ENCODE results near the gene COPRS. TPM values are rescaled to one million over a fixed set of nuclear protein-coding genes. Genes with fewer than 3 reads are reported as not detected.

The COPRS gene
- total and polyA plus RNA-seq, 2 of the 13 experiments (the other 11 are each of a cell fraction or from before 2014, with no cell fraction given) = 22.7 to 93.8 TPM

DNA sequence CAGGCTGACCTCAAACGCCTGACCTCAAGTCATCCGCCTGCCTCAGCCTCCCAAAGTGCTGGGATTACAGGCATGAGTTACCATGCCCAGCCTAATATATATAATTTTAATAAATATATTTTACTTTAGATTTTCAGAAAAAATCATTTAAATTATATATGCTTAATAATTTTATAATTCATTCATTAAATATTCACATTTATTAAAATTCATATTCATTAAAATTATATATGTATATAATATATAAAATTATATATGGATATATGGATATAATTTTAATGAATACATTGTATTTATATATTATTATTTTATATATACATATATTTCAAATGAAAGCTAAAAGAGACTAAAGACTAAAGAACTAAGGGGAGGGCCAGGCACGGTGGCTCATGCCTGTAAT is 29.4 kb downstream of the COPRS start:
- Histone ChIP-seq H3K27ac (ENCODE audit: extremely low read length, insufficient read depth, low read length) (no peak overlapping the region), H3K4me3 (replicated peaks in 1 of 3; ENCODE audit: insufficient read depth in 1 of 3, low read depth in 2 of 3, low read length in 3 of 3) (no peak overlapping the region), H4K20me1 (ENCODE audit: insufficient read depth, low read length) (no peaks in the 10 kb centered on the region), H3K4me2 (ENCODE audit: low read depth, low read length) (no peak overlapping the region), H3K79me2 (ENCODE audit: insufficient read depth, low read length) (no peaks in the 10 kb centered on the region), H3K9ac (ENCODE audit: insufficient read depth, low read depth, low read length) (no peak overlapping the region), H3K27me3 (ENCODE audit: control insufficient read depth in 1 of 2, insufficient read depth in 2 of 2, low read length in 2 of 2) (0 out of 5 replicates have a peak, but pooled peaks cover 1 to 5% of the 10 kb centered on the region in 2 experiments), H3K36me3 (replicated peaks in 1 of 2; ENCODE audit: control insufficient read depth in 1 of 2, insufficient read depth in 2 of 2, low read length in 2 of 2) (no peaks in the 10 kb centered on the region), H3K4me1 (ENCODE audit: insufficient read depth, low read length) (peaks cover 19% of the 10 kb centered on the region), H3K9me3 (ENCODE audit: low read length) (no peaks in the 10 kb centered on the region), H2AFZ (ENCODE audit: low read length) (no peak overlapping the region)
- POLR2A ChIA-PET = no interaction called here
- CTCF ChIA-PET (ENCODE audit: low intra/inter-chr PET ratio, low total read pairs) = no interaction called here
- no peak for ATAC-seq
- no peak for DNase-seq (ENCODE audit: low spot score)
- intact Hi-C loops (cut with micrococcal nuclease; ENCODE audit: unreplicated experiment) (no loop called here), in situ Hi-C loops (cut with HindIII; ENCODE audit: extremely low pct_ligation_motif_present, low pct_unique_long_range_greater_than_20kb) (no loop called here)
- no peak for FAIRE-seq
- WGBS (ENCODE audit: low lambda C conversion rate) = 50% methylated on average over 3 of the region's 3 CpGs
- no TSS peak for BruUV-seq (replicated peaks)
- TF ChIP-seq ZNF337 (CRISPR knock-in tag; IDR thresholded peaks at IDR 0.05; ENCODE audit: borderline replicate concordance, low read depth) (no peak), KLF12 (CRISPR knock-in tag; IDR thresholded peaks at IDR 0.05; ENCODE audit: borderline replicate concordance) (no peak), ZNF343 (CRISPR knock-in tag; IDR thresholded peaks at IDR 0.05) (no peak), KDM1A (CRISPR knock-in tag; IDR thresholded peaks at IDR 0.05) (no peak), ZNF275 (CRISPR knock-in tag; IDR thresholded peaks at IDR 0.05; ENCODE audit: borderline replicate concordance) (no peak), U2AF1 (optimal IDR thresholded peaks at IDR 0.05; ENCODE audit: low read depth, low read length) (no peak), STAT6 (CRISPR knock-in tag; IDR thresholded peaks at IDR 0.05; ENCODE audit: borderline replicate concordance) (no peak), ZNF607 (CRISPR knock-in tag; IDR thresholded peaks at IDR 0.05; ENCODE audit: borderline replicate concordance) (no peak), SRY (CRISPR knock-in tag; IDR thresholded peaks at IDR 0.05) (no peak), MIER2 (CRISPR knock-in tag; IDR thresholded peaks at IDR 0.05) (no peak)
- TF ChIP-seq, protein P1, sequence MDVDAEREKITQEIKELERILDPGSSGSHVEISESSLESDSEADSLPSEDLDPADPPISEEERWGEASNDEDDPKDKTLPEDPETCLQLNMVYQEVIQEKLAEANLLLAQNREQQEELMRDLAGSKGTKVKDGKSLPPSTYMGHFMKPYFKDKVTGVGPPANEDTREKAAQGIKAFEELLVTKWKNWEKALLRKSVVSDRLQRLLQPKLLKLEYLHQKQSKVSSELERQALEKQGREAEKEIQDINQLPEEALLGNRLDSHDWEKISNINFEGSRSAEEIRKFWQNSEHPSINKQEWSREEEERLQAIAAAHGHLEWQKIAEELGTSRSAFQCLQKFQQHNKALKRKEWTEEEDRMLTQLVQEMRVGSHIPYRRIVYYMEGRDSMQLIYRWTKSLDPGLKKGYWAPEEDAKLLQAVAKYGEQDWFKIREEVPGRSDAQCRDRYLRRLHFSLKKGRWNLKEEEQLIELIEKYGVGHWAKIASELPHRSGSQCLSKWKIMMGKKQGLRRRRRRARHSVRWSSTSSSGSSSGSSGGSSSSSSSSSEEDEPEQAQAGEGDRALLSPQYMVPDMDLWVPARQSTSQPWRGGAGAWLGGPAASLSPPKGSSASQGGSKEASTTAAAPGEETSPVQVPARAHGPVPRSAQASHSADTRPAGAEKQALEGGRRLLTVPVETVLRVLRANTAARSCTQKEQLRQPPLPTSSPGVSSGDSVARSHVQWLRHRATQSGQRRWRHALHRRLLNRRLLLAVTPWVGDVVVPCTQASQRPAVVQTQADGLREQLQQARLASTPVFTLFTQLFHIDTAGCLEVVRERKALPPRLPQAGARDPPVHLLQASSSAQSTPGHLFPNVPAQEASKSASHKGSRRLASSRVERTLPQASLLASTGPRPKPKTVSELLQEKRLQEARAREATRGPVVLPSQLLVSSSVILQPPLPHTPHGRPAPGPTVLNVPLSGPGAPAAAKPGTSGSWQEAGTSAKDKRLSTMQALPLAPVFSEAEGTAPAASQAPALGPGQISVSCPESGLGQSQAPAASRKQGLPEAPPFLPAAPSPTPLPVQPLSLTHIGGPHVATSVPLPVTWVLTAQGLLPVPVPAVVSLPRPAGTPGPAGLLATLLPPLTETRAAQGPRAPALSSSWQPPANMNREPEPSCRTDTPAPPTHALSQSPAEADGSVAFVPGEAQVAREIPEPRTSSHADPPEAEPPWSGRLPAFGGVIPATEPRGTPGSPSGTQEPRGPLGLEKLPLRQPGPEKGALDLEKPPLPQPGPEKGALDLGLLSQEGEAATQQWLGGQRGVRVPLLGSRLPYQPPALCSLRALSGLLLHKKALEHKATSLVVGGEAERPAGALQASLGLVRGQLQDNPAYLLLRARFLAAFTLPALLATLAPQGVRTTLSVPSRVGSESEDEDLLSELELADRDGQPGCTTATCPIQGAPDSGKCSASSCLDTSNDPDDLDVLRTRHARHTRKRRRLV (CRISPR knock-in tag; IDR thresholded peaks at IDR 0.05) = no peak
- TF ChIP-seq, protein P2, sequence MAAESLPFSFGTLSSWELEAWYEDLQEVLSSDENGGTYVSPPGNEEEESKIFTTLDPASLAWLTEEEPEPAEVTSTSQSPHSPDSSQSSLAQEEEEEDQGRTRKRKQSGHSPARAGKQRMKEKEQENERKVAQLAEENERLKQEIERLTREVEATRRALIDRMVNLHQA (CRISPR knock-in tag; IDR thresholded peaks at IDR 0.05) = no peak
- TF ChIP-seq, protein P3, sequence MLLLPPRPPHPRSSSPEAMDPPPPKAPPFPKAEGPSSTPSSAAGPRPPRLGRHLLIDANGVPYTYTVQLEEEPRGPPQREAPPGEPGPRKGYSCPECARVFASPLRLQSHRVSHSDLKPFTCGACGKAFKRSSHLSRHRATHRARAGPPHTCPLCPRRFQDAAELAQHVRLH (CRISPR knock-in tag; IDR thresholded peaks at IDR 0.05; ENCODE audit: borderline replicate concordance, low read depth) = no peak
- TF ChIP-seq, protein P4, sequence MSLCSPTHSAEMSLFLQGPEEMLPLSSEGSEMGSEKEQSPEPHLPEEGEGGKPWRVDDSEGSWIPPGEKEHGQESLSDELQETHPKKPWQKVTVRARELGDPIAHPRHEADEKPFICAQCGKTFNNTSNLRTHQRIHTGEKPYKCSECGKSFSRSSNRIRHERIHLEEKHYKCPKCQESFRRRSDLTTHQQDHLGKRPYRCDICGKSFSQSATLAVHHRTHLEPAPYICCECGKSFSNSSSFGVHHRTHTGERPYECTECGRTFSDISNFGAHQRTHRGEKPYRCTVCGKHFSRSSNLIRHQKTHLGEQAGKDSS (CRISPR knock-in tag; IDR thresholded peaks at IDR 0.05; ENCODE audit: borderline replicate concordance, low read depth) = no peak

All from HepG2 (cell line).